ENCODE measurements around the gene TENM3. TPM values are rescaled to one million over a fixed set of nuclear protein-coding genes. Genes with fewer than 3 reads are reported as not detected.
A peak's percentile ranks its signal among the peaks of the same experiment; 100 is the strongest.

TENM3 gene
- total RNA-seq, 1 experiment from 2014 or later: 34.8 TPM

DNA sequence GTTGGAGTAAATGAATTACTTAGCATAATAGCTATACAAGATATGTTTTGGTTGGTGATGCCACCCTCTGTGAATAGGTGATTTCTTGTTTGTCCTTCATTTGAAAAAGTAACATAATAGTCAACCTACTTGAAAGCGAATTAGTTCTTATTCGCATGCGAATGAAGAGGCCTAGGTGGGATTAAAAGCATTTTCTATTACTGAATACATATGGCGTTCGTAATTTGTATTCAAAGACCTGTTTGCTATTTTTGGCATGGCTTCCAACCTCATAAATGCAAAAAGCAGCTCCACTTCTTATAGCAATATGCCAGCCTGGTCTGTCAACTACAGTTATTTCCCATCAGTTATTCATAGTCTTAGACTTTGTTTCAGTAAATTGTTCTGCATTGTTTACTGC is 261.3 kb downstream of the TENM3 start:
- no peak for DNase-seq (ENCODE audit: low read depth)

DNA sequence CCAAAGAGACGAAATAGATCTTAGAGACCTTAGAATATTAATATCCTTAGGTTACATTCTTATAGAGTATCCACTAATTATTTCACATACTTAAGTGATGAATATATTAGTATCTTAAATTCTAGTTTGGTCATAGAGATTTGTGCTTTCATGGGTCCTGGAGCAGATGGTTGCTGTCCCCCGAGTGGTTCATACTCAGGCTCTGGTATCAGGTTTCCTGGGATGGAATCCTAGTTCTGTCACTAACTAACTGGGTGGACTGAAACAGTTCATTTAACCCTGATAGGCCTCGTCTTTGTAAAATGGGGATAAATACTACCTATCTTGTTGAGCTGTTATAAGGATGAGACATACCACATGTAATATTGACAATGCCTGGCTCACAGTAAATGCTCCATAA is 264.6 kb downstream of the TENM3 start:
- DNase-seq (ENCODE audit: low read depth): no peak

DNA sequence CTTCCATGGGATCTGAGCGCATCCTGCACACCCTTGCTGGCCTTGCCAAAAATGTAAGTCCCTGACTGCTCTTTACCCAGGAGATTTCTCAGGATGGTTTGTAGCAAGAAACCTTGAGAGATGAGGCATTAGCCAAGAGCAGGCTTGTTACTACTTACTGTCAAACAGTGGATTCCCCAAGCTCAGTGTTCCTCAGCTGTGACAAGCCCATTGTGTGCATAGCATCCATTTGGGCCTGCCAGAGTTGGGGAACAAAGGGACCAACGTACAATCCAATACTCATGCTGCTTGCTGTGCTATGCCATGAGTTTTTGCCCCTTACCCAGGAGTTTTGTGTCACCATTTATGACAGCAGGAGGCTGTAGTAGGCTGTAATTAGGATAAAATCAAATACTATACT is 267.6 kb downstream of the TENM3 start:
- DNase-seq (ENCODE audit: low read depth): no peak

DNA sequence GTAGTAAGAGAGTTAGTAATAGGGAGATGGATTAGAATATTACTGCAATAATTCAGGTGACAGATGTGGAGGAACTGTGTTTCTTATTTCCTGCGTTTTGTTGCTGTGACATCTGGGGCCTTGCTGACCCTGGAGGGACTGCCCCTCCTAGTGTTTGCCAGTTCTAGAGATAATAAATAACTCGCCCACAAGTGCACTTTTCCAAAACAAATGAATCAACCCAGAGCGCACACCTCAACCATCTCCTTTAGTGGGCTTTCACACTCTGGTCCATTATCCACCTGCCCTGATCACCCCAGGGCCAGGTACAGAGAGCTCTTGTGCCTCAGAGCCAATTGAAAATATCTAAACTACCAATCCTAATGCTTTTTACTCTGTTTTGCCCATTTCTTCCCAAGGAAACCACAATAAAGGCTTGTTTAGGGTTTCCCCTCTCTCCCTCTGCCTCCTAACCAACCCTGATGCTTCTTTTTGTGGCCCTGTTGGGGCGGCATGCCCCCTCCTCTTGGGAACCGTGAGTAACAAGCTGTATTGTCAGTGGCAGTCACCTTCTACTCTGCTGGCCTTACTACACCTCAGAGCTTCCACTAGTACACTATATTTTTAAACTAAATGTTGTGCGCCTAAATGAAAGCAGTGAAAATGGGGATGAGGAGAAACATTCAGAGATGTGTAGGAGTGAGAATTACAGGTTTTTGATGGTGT is 270.5 kb downstream of the TENM3 start:
- no peak for DNase-seq (ENCODE audit: low read depth)

DNA sequence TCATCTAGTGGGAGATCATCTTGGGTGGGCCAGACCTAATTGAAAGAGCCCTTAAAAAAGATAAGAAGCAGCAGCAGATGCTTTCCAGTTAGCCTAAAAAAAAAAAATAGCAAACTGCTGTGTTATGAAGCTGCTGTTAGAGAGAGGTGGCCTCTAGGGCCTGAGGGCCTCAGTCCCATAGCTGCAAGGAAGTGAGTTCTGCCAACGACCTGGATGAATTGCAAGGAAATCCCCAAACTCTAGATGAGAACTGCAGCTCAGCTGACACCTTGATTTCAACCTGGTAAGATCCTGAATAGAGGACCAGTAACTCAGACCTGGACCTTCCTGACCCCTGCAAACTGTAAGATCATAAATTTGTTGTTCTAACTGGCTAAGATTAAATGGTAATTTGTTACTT is 275.2 kb downstream of the TENM3 start:
- no peak for DNase-seq (ENCODE audit: low read depth)

DNA sequence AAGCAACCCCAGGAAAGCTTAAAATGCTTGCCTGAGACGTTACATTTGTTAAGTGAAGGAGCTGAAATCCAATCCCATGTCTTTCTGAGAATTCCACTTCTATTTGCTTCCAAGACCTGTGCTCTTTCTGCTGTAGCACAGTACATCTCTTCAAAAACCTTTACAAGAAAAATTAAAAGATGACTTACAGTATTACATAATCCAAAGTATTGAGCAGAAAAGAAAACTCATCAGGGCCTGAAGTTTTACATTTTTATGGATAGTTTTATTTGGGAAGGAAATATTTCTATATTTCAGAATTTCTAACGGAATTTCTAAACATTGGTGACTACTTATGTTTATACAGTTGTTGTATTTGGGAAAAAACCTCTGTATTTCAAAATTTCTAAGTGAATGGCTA is 276.3 kb downstream of the TENM3 start:
- DNase-seq (ENCODE audit: low read depth): no peak

DNA sequence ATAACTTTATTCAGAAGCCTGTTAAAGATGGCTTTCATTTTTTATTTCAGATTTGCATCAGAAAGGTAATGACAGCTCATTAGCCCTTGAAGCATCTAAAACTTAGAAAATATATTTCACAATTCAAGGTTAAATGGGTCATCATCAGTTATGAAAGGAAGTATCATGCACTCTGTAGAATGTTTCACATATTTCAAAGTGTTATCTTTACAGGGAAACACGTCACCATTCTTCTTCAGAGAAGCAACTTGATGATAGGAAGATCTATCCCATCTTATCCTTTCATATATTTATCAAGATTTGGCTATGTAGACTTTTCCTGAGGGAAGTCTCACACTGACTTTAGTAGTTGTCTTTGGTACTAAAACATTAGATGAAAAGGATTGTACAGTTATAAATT is 277.8 kb downstream of the TENM3 start:
- DNase-seq (ENCODE audit: low read depth): no peak

DNA sequence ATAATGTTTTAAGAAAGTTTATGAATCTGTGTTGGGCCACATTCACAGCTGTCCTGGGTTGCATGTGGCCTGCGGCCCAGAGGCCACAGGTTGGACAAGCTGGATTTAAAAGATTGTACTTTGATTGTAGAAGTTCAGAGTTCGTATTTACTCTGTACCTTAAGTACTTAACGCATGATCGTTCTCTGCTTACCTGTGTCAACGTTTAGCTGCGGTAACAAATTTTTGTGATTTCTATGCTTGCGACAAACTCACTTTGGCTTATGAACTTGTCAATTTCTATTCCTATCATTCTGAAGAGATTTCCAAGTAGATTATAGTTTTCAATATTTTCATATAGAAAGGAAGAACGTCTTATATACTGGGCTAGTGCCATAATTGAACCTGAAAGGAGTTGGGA is 285.6 kb downstream of the TENM3 start:
- DNase-seq (ENCODE audit: low read depth): no peak

DNA sequence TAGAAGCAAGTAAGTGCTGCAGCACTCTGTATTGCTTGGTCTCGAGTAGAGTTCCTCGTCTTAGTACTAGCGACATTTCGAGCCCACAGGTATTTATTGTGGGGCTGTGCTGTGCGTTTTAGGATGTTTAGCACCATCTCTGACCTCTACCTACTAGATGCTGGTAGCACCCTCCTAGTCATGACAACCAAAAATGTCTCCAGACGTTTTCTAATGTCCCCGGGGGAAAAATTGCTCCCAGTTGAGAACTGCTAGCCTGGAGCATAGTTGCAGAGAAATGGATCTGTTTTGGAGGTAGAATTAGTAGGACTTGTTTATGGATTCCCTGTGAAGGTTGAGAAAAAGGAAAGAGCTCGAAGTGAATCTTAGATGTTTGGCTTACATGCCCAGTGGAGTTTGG is 287.2 kb downstream of the TENM3 start:
- DNase-seq (ENCODE audit: low read depth): no peak

DNA sequence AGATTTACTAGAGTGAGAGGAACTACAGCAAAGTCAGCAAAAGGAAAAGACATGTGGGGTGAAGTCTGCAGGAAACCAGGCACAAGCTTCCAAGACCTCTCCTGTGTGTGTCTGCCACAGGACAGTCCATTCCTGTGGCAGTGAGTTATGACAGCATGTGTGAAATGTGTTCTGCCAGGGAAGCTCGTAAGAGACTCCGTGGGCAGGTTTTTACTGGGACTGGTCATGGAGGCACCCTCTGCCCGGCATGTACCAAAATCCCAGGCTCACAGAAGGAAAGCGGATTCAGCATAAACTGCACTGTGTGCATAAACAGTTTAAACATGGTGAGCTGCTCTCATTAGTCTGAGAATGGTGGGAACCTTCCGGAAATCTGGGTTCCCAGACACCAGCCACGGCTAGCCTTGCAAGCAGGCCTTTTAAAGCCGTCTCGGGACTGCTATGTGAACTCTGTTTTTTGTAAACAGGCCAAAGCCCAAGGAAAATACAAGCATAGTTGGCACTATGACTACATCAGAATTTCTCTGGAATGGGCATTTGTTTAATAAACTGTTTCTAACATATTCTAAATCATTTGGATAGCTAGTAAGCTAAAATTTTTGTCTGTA is 288.5 kb downstream of the TENM3 start:
- peak; percentile 46 for DNase-seq (ENCODE audit: low read depth)

DNA sequence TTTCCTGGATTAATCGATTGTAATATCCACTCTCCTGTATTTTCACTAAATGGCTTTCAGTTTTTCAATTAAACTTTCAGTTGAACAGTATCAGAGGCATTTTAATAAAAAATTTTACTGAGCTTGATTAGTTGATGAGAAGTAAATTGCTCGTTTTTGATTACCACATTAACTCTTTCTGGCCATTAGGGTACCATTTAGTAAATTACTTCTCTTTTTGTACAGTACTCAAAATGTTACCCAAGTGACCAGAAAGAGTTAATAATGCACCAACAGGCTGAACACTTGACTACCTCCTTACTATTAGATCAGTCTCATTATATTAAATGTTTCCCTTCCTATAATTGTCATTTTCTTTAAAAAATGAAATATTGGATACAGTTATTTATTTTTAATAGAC is 289.2 kb downstream of the TENM3 start:
- no peak for DNase-seq (ENCODE audit: low read depth)

DNA sequence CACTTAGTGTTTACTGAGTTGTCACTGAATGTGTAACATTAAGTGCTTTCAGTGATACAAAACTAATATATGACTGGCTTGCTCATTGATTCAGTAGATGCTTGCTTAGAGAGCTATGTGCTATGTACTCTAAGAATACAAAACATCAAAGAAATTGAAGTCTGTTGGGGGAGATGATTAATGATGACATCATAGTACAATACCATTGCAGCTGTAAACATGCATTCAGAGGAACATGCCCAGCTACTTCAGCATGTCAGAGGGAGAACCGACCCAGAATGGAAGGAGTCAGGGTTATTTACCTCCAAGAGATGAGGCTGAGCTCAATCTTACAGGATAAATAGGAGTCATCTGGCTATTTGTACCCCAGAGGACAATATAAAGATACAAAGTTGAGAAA is 290.8 kb downstream of the TENM3 start:
- peak; percentile 65 for DNase-seq (ENCODE audit: low read depth)

DNA sequence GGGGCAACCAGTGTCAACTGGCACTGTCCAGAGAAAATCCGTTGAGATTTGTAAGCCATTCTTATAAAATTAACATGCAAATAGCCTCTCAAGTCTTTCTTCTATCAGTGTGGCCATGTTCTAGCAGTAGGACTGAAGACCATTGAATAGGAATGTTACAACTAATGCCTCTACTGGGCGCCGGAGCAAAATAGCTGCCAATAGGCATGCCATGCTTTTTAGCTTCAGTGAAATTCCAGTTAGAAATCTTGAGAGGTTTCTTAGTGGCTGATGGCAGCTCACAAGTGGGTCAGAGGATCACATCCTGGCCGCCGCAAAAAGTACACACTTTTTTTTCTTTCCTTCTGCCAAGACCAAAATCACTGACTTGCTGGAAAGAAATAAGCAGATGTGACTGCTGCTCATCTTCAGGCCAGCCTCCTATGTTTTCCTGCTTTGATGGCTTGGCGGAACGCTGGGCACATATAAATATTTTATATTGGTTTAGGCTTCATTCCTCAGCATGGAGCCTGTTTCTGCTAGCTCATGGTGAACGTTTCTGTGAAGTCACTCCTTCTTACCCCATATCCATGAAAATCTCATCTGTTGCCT is 293.1 kb downstream of the TENM3 start:
- DNase-seq (ENCODE audit: low read depth): no peak

DNA sequence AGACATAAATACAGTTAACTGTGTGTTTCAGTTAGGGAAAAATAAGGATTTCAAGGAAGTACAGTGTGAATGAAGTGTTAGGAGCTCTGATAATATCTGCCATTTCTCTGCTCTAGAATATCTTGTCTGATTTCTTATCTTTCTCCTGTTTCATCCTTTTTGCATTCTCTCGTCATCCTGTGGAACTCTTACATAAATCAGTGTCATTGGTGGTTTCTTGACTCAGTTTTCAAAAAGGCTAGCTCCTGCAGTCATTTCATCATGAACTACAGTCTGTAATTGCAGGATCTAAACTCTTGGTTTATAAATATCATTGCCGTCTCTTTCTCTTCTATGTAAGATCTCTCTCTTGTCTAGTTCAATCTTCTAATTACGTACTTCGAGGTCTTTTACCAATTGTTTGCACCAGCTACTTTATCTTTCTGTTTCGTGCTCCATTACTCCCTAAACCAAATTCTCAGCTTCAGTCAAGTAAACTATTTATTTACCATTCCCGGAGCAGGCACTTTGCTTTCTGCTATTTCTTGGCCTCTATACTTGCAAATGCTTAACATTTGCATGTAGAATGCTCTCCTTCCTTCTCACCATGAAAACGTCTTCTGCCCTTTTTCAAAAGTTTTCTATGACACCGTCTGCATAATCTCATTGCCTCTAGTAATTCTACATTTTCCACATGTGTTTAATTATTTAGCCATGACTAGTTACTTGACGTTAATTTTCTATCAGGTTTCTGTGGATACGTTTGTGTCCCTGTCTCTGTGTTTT is 294.0 kb downstream of the TENM3 start:
- DNase-seq (ENCODE audit: low read depth): no peak

DNA sequence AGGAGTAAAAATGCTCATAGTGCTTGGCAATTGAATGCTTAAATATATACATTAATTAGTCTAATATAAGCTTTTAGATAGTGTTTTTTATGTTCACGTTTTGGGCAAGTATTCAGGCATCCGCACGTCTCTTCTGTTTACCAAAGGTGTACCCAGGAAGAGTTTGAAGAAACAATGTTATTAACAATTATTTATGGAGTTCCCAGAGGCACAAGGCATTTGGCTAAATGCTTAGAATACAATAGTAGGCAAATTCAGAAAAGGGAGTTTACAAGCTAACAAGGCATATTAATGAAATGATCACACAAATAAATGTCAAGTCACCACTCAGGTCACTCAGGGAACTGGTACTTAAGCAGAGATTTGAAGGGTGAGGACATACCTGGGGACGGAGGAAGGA is 294.8 kb downstream of the TENM3 start:
- DNase-seq (ENCODE audit: low read depth): no peak

DNA sequence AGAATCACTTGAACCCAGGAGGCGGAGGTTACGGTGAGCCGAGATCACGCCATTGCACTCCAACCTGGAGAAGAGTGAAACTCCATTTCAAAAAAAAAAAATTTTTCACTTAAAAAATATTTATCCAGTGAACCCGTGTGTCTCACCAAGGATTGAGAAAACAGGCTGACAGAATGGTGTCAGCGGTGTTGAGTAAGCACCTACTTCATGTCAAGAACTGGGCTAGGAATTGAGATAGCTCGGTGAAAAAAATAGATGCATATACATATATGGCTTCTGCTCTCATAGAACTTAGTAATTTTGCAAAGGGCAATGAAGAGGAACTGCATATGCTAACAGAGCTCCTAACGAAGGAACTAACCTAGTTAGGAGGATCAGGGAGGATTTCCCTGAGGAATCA is 297.3 kb downstream of the TENM3 start:
- DNase-seq (ENCODE audit: low read depth): no peak

DNA sequence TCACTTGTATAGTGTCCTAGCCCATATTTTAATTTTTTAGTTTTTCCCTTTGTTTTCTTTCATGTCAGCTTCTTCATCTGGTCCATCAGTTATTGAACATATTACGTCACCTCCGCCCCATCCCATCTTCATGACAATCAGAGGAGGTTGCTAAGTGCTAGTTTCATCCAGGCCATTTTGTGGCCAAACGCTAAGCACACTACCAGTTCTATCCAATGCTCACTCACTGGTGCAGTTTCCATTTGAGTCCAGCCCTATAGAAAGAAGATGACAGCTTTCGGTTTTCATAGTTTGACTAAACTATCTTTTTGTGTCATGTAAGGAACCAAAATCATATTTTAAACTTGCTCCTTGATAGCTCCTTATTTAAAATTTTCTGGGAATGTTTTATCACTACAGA is 304.2 kb downstream of the TENM3 start:
- DNase-seq (ENCODE audit: low read depth): no peak

DNA sequence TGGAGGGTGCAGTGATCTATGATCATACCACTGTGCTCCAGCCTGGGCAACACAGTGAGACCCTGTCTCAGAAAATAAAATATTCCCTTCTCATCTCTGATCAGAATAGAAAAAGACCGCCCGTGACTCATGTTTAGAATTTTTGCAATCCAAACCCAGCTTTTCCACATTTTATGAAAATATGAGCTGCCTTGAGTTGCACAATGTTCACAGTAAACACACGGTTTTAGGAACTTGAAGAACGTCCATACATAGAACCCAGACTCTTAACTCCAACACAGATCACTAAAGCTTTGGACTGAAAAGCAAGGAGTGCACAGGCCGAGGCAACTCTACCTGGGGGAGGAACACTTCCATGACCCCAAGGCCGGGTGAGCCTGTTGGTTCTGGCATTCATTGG is 305.0 kb downstream of the TENM3 start:
- DNase-seq (ENCODE audit: low read depth): no peak

DNA sequence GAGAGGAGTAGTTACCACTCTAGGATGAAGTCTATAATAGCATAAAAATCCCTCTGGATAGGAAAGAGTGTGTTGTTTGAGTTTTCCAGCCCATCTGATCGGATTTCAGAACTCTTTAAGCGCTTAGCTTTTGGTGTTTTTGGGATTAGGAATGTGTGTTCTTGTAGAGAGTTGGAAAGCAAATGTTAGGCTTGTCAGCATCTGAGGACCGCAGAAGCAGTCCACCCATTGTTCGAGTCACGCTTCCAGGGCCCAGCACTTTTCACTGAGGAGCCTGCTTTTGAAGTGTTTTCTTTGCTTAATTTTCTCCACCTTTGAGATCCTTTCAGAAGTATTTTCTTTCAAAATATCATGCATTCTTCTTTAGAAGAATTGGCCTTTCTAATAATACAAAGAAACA is 306.2 kb downstream of the TENM3 start:
- DNase-seq (ENCODE audit: low read depth): no peak

DNA sequence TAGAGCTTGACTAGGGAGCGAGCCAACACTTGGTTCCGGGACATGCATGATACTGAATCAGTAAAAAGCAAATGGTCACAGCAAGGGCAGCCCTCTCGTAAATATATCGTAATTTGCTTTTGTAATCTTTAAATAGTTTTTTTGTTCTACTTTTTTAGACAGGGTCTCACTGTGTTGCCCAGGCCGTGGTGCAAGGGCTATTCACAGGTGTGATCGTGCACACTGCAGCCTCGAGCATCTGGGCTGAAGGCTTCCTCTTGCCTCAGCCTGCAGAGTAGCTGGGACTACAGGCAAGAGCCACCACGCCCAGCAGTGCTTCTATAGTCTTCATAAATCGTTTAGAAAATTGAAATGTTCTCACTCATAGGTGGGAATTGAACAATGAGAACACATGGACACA is 309.7 kb downstream of the TENM3 start:
- no peak for DNase-seq (ENCODE audit: low read depth)

DNA sequence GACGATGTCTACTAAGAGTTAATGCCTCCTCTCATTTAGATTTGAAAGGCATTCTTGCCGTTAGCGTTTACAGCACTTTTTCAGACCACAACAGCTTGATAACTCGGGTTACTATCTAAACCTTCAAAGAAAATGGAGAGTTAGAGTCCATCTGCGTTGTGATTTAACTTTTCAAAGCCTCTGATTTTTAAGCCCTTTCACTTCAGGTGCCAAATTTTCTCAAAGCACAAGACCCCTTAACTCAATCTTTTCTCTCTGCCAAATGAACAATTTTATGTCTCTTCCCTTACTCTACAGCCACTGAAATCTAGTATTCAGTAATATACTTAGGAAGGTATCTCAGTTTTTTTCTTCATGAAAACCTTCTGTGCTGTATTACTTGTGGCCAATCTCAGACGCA is 310.5 kb downstream of the TENM3 start:
- no peak for DNase-seq (ENCODE audit: low read depth)

DNA sequence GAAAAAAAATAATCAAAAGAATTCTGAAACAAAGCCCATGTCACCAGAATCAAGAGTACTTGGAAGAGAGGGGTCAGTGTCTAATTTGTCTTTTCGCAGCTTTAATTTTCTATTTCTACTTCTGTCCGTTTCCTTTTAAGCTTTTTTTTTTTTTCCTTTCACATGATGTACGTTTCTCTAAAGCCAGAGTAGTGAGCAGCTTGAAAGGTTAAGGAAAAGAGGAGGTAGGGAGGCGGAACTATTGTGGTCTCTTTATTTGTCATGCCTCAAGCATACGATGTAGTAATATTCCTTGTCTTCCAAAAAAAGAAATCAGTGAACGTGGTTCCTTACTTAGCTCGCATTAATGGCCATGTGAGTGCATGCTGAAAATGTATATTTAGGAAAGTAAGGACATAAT is 311.5 kb downstream of the TENM3 start:
- DNase-seq (ENCODE audit: low read depth): peak; percentile 35

DNA sequence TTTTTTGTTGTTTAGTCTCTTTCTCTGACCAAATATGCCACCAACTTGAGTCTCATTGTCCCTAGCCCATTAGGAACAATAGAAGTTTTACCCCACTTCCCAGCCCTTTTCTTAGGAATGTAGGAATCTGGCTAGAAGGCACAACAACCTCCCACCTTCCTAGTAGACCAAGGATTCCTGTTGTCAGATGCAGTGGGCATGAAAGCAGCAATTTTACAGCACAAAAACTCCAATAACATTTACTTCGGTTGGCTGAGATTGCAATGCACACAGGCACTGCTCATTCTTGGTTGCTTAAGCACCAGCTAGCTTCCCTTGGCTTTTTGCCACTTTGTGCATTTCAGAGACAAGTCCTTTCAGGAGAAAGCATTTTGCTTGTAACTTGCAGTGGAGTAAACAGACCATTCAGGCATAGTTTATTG is 312.8 kb downstream of the TENM3 start:
- peak; percentile 32 for DNase-seq (ENCODE audit: low read depth)
